ENCODE measurements around the gene SMTNL1. TPM values are rescaled to one million over a fixed set of nuclear protein-coding genes. Genes with fewer than 3 reads are reported as not detected.

Gene SMTNL1
- total RNA-seq, 4 donors from 2014 or later = not detected

DNA sequence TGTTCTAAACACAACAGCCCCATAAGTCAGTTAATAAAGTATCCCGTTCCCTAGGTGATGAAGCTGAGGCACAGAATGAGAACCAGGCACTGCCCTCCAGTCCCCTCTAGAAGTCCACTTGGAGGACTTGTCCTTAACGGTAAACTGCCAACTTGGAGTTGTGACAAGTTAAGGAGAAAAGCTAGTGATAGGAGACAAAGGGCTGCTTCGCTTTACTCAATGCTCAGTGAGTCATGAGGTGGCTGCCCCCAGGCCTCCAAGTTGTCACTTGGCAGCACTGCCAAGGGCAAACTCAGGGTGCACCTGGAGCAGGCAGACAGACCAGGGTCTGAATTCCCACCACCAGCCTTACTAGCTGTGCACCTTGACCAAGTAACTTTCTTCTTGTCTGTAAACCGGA lies 35.4 kb upstream of the SMTNL1 start:
- TF ChIP-seq, protein P1, sequence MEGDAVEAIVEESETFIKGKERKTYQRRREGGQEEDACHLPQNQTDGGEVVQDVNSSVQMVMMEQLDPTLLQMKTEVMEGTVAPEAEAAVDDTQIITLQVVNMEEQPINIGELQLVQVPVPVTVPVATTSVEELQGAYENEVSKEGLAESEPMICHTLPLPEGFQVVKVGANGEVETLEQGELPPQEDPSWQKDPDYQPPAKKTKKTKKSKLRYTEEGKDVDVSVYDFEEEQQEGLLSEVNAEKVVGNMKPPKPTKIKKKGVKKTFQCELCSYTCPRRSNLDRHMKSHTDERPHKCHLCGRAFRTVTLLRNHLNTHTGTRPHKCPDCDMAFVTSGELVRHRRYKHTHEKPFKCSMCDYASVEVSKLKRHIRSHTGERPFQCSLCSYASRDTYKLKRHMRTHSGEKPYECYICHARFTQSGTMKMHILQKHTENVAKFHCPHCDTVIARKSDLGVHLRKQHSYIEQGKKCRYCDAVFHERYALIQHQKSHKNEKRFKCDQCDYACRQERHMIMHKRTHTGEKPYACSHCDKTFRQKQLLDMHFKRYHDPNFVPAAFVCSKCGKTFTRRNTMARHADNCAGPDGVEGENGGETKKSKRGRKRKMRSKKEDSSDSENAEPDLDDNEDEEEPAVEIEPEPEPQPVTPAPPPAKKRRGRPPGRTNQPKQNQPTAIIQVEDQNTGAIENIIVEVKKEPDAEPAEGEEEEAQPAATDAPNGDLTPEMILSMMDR (IDR thresholded peaks at IDR 0.05; ENCODE audit: low read depth) = no peak

DNA sequence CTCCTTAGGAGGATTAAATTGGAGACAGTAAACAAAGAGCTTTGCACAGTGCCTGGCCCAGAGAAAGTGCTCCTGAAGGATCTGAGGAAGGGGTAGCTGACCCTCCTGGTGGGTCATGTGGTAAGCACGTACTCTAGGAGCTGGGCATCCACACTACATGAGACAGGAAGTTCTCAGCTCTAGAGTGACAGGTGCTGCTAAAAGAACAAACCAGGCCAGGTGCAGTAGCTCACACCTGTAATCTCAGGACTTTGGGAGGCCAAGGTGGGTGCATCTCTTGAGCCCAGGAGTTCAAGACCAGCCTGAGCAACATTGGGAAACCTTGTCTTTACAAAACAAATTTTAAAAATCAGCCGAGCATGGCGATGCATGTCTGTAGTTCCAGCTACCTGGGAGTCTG lies 35.0 kb upstream of the SMTNL1 start:
- TF ChIP-seq, protein P1 (IDR thresholded peaks at IDR 0.05; ENCODE audit: low read depth) = no peak

DNA sequence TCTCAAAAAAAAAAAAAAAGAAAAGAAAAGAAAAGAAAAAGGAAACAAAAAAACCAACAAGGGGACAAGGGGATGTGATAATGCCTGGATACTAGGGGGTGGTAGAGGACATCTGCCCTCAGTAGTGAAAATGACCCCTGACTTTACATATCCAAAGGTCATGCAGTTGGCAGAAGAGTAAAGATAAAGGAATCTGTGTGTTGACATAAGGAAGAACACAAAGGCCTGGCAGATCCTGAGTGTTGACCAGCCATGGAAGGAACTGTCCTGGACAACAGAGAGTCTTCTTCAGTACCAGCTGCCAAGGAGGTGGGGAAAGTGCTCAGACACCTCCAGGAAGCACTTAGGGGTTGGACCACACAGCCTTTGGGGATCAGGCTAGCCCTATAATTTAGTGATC lies 34.5 kb upstream of the SMTNL1 start:
- TF ChIP-seq, protein P1 (IDR thresholded peaks at IDR 0.05; ENCODE audit: low read depth) = no peak

DNA sequence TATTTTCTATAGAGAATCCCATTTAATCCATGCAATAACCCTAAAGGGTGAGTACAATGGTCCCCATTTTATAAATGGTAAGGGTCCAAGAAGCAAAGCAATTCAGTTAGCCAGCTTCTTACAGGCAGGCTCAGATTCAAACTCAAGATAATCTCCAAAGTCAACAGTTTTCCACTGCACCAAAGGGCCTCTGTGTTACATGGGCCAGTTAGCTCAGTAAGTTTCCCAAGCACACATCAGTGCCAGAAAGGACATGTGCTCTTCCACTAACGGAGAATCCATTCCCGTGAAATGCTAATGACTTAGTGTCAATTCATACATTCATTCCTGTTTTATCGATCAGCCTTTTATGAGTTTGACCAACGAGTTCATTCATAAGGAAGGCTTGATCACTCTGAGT lies 32.9 kb upstream of the SMTNL1 start:
- TF ChIP-seq, protein P1 (IDR thresholded peaks at IDR 0.05; ENCODE audit: low read depth) = no peak

DNA sequence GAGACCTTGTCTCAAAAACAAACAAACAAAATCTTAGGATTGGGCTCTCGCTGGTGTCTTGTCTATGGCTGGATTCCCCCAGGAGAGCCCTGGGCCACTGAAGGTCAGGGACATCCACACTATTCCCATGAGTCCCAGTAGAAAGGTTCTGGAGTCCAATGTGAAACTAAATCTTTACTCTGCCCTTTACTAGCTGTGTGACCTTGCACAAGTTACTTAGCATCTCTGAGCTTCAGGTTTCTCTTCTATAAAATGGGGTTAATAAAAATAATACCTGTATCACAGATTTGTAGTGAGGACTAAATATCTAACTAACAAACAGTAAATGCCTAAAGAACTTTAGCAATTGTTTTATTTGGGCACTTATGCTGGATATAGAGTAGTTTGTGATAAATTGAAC lies 30.9 kb upstream of the SMTNL1 start:
- TF ChIP-seq, protein P1 (IDR thresholded peaks at IDR 0.05; ENCODE audit: low read depth) = no peak

DNA sequence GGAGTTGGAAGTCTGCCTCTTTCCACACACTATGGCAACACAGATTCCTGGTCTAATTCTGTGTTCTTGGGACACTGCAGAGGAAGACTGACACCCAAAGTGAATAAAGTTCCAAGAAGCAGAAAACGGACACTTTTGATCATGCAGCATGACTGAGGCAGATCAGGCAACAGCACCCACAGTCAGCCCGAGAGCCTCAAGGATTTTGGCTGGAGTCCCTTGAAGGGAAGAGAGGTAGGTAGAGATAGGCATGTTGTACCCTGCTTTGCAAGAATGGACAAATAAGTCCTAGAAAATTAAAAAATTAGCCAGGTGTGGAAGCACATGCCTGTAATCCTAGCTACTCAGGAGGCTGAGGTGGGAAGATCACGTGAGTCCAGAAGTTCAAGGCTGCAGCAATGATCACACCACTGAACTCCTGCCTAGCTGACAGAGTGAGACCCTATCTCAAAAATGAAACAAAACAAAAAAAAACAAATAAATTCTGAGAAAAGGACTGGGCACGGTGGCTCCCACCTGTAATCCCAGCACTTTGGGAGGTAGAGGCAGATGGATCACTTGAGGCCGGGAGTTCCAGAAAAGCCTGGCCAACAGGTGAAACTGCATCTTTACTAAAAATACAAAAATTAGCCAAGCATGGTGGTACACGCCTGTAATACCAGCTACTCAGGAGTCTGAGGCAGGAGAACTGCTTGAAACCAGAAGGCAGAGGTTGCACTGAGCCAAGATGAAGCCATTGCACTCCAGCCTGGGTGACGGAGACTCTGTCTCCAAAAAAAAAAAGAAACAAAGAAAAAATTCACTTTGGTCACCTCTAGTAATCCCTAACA lies 28.8 kb upstream of the SMTNL1 start:
- TF ChIP-seq, protein P1 (IDR thresholded peaks at IDR 0.05; ENCODE audit: low read depth) = no peak

DNA sequence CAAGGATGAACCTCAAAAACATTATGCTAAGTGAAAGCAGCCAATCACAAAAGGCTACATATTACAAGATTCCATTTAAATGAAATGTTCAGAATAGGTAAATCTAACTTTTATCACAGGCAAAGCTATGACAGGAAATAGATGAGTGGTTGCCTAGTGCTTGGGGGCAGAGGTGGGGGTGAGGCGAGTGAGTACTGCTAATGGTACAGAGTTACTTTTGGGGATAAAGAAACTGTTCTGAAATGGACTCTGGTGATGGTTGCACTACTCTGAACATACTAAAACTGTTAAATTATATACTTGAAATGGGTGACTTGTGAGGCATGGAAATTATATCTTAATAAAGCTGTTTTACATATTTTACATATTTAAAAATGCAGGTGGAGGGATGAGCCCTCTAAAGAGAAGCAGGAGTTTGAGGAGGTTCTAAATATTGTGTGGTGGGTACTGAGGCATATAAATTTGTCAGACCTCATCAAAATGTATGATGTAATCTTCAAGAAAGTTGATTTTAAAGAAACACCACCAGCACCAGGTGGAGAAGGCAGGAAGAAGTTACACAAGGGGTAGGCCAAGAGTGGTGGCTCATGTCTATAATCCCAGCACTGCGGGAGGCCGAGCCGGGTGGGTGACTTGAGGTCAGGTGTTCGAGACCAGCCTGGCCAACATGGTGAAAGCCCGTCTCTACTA lies 25.5 kb upstream of the SMTNL1 start:
- TF ChIP-seq, protein P1 (IDR thresholded peaks at IDR 0.05; ENCODE audit: low read depth) = no peak
